HL-60/S4 treated with retinoic acid at 250 ng/mL for 4 days and 3 days (cell line): ENCODE results near the gene CHSY1.

Source experiments
- in situ Hi-C: fragments of 300-500 bp; cut with MboI; formaldehyde crosslinking; loops from 2 replicates; pipeline ENCODE4 v1.7.0; 2022; ENCODE audit warnings: low sequenced_read_pairs

CHSY1 gene

GRCh38 chr15:101269479-101270223 lies 17.8 kb upstream of the CHSY1 start:
- in situ Hi-C loops, result loop anchor here (10.0 to 25.0 kb wide), 3 partner anchors 175 to 632 kb away; partner anchors contain the start of gene LRRK1

- in situ Hi-C loops, result loop anchor here (10.0 to 25.0 kb wide), 3 partner anchors 173 to 630 kb away; partner anchors contain the start of gene LRRK1
Measured at GRCh38 chr15:101267320-101268104, 15.7 kb upstream of the CHSY1 start.

- in situ Hi-C loops, result loop anchor here (10.0 to 25.0 kb wide), 3 partner anchors 172 to 629 kb away; partner anchors contain the start of gene LRRK1
Measured at GRCh38 chr15:101266787-101267186, 14.9 kb upstream of the CHSY1 start.

GRCh38 chr15:101266034-101266433 lies 14.2 kb upstream of the CHSY1 start:
- in situ Hi-C loops, result loop anchor here (10.0 to 25.0 kb wide), 3 partner anchors 171 to 629 kb away; partner anchors contain the start of gene LRRK1

GRCh38 chr15:101264911-101265641 lies 13.2 kb upstream of the CHSY1 start:
- in situ Hi-C loops, result loop anchor here (5.0 to 25.0 kb wide), 4 partner anchors 170 to 628 kb away; partner anchors contain the start of gene LRRK1

GRCh38 chr15:101264011-101264410 lies 12.2 kb upstream of the CHSY1 start:
- in situ Hi-C loops, result loop anchor here (5.0 to 25.0 kb wide), 4 partner anchors 169 to 627 kb away; partner anchors contain the start of gene LRRK1

GRCh38 chr15:101262551-101262950 lies 10.7 kb upstream of the CHSY1 start:
- in situ Hi-C loops, result loop anchor here (5.0 to 25.0 kb wide), 4 partner anchors 168 to 625 kb away; partner anchors contain the start of gene LRRK1

- in situ Hi-C loops, result loop anchor here (25.0 kb wide), 2 partner anchors 346 to 621 kb away; partner anchors contain the start of gene LRRK1
Measured at GRCh38 chr15:101258238-101259144, 6.6 kb upstream of the CHSY1 start.

- in situ Hi-C loops, result loop anchor here (25.0 kb wide), 2 partner anchors 344 to 619 kb away; partner anchors contain the start of gene LRRK1
Measured at GRCh38 chr15:101256757-101257156, 4.9 kb upstream of the CHSY1 start.

- in situ Hi-C loops, result loop anchor here (25.0 kb wide), 2 partner anchors 343 to 618 kb away; partner anchors contain the start of gene LRRK1
Measured at GRCh38 chr15:101255615-101256241, 3.9 kb upstream of the CHSY1 start.

- in situ Hi-C loops, result loop anchor here (25.0 kb wide), 2 partner anchors 343 to 618 kb away; partner anchors contain the start of gene LRRK1
Measured at GRCh38 chr15:101255051-101255395, 3.2 kb upstream of the CHSY1 start.

GRCh38 chr15:101254157-101255050 lies 2.6 kb upstream of the CHSY1 start:
- in situ Hi-C loops, result loop anchor here (25.0 kb wide), 2 partner anchors 342 to 617 kb away; partner anchors contain the start of gene LRRK1

- in situ Hi-C loops, result loop anchor here (25.0 kb wide), 2 partner anchors 341 to 616 kb away; partner anchors contain the start of gene LRRK1
Measured at GRCh38 chr15:101252836-101253235, 988 bp upstream of the CHSY1 start.

- in situ Hi-C loops, result loop anchor here (25.0 kb wide), 2 partner anchors 339 to 614 kb away; partner anchors contain the start of gene LRRK1
Measured at GRCh38 chr15:101250873-101251829, 697 bp downstream of the CHSY1 start.

GRCh38 chr15:101250341-101250831 lies 1.5 kb downstream of the CHSY1 start:
- in situ Hi-C loops, result loop anchor here (25.0 kb wide), 2 partner anchors 338 to 613 kb away; partner anchors contain the start of gene LRRK1

GRCh38 chr15:101248274-101248673 lies 3.6 kb downstream of the CHSY1 start:
- in situ Hi-C loops, result no loop called here
